HEK293T (cell line): ENCODE results near the gene PLEKHO1.

Experiments
- CTBP1 ChIP-seq: fragments of 450-650 bp; IDR thresholded peaks from 2 replicates; pipeline ENCODE4 v1.6.1; 2016; ENCODE audit warnings: borderline replicate concordance
- ELF4 ChIP-seq: fragments of 450-650 bp; IDR thresholded peaks from 2 replicates; pipeline ENCODE4 v1.6.1; 2017; ENCODE audit warnings: antibody characterized with exemption
- FOXK2 ChIP-seq: fragments of 450-650 bp; IDR thresholded peaks from 2 replicates; pipeline ENCODE4 v1.6.1; 2016; ENCODE audit warnings: mild to moderate bottlenecking
- FOXM1 ChIP-seq: fragments of 450-650 bp; IDR thresholded peaks from 2 replicates; pipeline ENCODE4 v1.6.1; 2017; ENCODE audit warnings: mild to moderate bottlenecking, borderline replicate concordance
- ZNF384 ChIP-seq: fragments of 450-650 bp; IDR thresholded peaks from 2 replicates; pipeline ENCODE4 v1.6.1; 2016

GRCh38 chr1:150150133-150151021 lies 661 bp downstream of the PLEKHO1 start:
- TF ChIP-seq FOXK2 (no peak), FOXM1 (no peak), CTBP1 (no peak), ZNF384 (no peak), ELF4 (no peak)
